Neutrophil (primary cell): ENCODE measurements around the gene ADRA2B.

Experiments used
- H3K27ac ChIP-seq: fragments of 200-600 bp; sonication (generic); 2 replicates; pipeline ENCODE4 v1.5.1; 2016; ENCODE audit warnings: mild to moderate bottlenecking, moderate library complexity
- H3K27me3 ChIP-seq: fragments of 200-600 bp; sonication (generic); 2 replicates; pipeline ENCODE4 v1.6.0; 2016; ENCODE audit warnings: mild to moderate bottlenecking
- H3K36me3 ChIP-seq: fragments of 200-600 bp; sonication (generic); 2 replicates; pipeline ENCODE4 v1.5.1; 2017
- H3K4me1 ChIP-seq, 2 experiments: fragments of 200-600 bp in 1 of 2; sonication (generic) in 1 of 2; 1 replicate in 1 of 2; 2 replicates in 1 of 2; pipeline versions ENCODE4 v1.5.1 to v1.6.1; 2013 to 2016; ENCODE audit warnings: low read depth in 1 of 2, low read length in 1 of 2, mild to moderate bottlenecking in 1 of 2, moderate library complexity in 1 of 2; ENCODE audit not compliant: control insufficient read depth in 1 of 2, insufficient read depth in 1 of 2
- H3K4me3 ChIP-seq, 2 experiments: fragments of 200-600 bp in 1 of 2; sonication (generic) in 1 of 2; 1 replicate in 1 of 2; 2 replicates in 1 of 2; pipeline ENCODE4 v1.5.1; 2013 to 2016; ENCODE audit warnings: low read depth in 1 of 2, low read length in 1 of 2, mild to moderate bottlenecking in 1 of 2, moderate library complexity in 1 of 2
- H3K9me3 ChIP-seq: fragments of 200-600 bp; sonication (generic); 2 replicates; pipeline ENCODE4 v1.5.1; 2016
- CTCF ChIP-seq: fragments of 200-600 bp; sonication (generic); IDR thresholded peaks from 2 replicates; pipeline ENCODE4 v1.5.1; 2016; ENCODE audit warnings: antibody characterized with exemption

Gene ADRA2B

DNA sequence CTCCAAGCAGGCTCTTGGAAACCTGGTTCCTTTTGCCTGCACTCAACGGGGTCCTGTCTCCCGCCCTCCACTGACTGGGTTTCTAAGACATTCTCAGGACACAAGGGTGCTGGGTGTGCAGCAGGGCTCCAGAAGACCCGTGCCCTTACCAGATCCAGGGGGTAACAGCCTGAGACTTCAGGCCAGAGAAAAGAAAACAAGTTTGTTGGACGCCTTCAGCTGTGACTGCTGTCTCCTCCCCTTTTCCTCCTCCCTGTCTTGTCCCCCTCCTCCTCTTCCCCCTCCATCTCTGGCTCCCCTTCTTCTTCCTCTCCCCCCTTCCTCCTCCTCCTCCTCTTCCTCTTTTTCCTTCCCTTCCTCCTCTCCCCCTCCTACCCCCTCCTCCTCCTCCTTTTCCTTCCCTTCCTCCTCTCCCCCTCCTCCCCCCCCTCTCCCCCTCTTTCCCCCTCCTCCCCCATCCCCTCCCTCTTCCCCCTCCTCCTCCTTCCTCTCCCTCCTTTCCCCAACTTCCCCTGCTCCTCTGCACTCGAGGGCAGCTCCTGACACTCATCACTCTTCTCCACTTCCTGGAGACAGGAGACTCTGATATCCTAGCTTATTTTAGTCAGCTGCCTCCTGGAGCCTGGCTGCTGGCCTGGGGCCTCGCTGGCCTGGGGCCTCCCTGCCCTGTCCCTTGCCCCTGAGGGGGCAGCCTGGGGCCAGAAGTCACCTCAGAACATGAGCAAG is 12.4 kb downstream of the ADRA2B start:
- peak overlapping the region; percentile 20 for H3K27ac ChIP-seq
- H3K4me1 ChIP-seq = no peaks in the 10 kb centered on the region
- H3K27me3 ChIP-seq = peaks cover 13% of the 10 kb centered on the region
- TF ChIP-seq CTCF = no peak
- H3K4me3 ChIP-seq = no peak overlapping the region
- H3K36me3 ChIP-seq = no peaks in the 10 kb centered on the region
- peaks cover 11% of the 10 kb centered on the region for H3K9me3 ChIP-seq

DNA sequence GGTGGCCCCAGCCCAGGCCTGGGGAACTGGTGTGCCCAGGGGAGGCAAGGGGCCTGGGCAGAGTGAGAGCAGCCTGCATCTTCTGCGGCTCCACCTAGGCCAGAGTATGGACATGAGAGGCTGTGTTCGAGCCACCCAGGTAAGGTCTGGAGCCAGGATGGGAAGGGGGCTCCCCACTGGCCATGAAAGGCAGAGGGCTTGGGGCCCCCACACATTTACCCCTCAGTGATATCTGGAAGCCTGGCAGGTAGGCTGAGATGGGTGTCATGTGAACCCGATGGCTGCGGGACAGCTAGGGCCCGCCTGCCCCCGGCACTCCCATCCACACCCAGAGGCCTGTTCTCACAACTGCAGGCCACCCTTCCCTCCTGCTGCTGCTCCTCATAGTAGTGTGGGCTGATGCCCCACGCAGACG is 13.2 kb downstream of the ADRA2B start:
- H3K27ac ChIP-seq = peak overlapping the region; percentile 20
- no peak overlapping the region for H3K4me3 ChIP-seq
- no peak for TF ChIP-seq CTCF
- no peaks in the 10 kb centered on the region for H3K36me3 ChIP-seq
- no peaks in the 10 kb centered on the region for H3K4me1 ChIP-seq
- H3K27me3 ChIP-seq = peaks cover 7% of the 10 kb centered on the region
- peaks cover 11% of the 10 kb centered on the region for H3K9me3 ChIP-seq

DNA sequence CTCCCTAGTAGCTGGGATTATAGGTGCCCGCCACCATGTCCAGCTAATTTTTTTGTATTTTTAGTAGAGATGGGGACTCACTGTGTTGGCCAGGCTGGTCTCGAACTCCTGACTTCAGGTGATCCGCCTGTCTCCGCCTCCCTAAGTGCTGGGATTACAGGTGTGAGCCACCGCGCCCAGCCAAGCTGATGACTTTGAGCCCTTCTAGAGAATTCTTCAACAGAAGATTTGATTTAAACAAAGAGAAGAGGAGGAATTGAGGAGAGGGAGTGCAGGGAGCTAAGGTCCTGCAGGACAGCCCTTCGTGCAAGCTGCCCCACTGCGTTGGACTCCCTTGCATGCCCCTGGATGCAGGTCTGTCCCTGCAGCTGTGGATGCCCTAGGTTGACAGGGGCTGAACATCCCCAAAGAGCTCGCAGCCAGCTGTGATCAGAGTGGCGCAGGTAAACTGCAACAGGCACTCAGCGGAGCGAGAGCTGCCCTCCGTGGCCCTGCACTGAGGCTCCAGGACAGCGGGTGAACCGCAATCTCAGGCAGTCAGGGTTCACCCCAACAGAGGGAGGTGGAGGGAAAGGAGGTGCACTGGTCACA is 13.7 kb downstream of the ADRA2B start:
- H3K27me3 ChIP-seq = peaks cover 2% of the 10 kb centered on the region
- TF ChIP-seq CTCF = no peak
- H3K9me3 ChIP-seq = peaks cover 11% of the 10 kb centered on the region
- no peaks in the 10 kb centered on the region for H3K36me3 ChIP-seq
- H3K4me3 ChIP-seq = no peak overlapping the region
- no peaks in the 10 kb centered on the region for H3K4me1 ChIP-seq
- no peak overlapping the region for H3K27ac ChIP-seq

DNA sequence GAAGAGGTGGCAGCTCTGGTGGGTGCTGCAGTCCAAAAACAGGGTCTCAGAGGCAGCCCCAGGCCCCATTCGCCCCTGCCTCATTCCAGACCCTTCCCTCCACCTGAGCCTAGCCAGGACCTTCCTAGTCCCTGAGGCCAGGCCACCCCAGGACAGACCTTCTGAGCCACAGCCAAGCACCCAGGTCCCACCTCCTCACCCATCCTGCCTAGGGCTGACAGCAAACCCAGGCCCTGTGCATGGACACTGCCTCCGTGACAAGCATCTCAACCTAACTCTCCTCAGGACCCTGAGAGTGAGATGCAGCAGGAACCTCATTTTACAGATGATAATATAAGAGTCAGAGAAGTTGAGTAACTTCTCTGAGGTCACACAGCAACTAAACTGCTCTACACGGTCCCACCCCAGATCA is 15.5 kb downstream of the ADRA2B start:
- no peak for TF ChIP-seq CTCF
- Histone ChIP-seq H3K4me3 (no peak overlapping the region), H3K9me3 (peaks cover 11% of the 10 kb centered on the region), H3K4me1 (no peaks in the 10 kb centered on the region), H3K27me3 (no peaks in the 10 kb centered on the region), H3K36me3 (no peaks in the 10 kb centered on the region), H3K27ac (no peak overlapping the region)

GRCh38 chr2:96099861-96100798 is 16.2 kb downstream of the ADRA2B start:
- Histone ChIP-seq H3K27ac (no peak overlapping the region), H3K4me3 (no peak overlapping the region), H3K36me3 (no peaks in the 10 kb centered on the region), H3K4me1 (no peaks in the 10 kb centered on the region), H3K9me3 (peaks cover 3% of the 10 kb centered on the region), H3K27me3 (no peaks in the 10 kb centered on the region)
- no peak for TF ChIP-seq CTCF
